ENCODE results near the gene HIGD2A.

DNA sequence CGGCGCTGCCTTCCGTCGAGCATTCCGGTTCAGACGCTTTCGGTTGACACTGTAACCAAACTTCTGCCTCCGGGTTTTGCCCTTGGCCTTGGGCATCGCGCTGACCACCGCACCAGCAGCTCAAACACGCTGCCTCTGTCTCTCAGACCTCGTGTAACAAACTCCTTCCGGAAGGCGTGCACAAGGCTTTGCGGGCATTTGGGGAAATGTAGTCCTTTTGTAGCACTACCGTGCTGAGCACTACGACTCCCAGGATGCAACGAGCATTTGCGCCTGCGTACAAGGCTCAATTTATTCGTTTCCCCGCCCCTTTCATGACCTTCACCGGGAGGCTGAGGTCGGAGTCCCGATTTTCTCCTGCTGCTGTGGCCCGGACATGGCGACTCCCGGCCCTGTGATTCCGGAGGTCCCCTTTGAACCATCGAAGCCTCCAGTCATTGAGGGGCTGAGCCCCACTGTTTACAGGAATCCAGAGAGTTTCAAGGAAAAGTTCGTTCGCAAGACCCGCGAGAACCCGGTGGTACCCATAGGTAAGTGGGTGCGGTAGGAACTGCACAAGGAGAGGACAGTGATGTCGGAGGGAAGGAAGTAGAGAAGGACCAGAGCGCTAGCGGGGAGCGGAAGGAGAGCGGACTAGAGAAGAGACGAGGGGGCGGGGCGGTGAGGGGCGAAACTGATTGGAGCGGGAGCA is at the start of gene HIGD2A, which contains the start of gene NOP16:
- TF ChIP-seq, protein P1, sequence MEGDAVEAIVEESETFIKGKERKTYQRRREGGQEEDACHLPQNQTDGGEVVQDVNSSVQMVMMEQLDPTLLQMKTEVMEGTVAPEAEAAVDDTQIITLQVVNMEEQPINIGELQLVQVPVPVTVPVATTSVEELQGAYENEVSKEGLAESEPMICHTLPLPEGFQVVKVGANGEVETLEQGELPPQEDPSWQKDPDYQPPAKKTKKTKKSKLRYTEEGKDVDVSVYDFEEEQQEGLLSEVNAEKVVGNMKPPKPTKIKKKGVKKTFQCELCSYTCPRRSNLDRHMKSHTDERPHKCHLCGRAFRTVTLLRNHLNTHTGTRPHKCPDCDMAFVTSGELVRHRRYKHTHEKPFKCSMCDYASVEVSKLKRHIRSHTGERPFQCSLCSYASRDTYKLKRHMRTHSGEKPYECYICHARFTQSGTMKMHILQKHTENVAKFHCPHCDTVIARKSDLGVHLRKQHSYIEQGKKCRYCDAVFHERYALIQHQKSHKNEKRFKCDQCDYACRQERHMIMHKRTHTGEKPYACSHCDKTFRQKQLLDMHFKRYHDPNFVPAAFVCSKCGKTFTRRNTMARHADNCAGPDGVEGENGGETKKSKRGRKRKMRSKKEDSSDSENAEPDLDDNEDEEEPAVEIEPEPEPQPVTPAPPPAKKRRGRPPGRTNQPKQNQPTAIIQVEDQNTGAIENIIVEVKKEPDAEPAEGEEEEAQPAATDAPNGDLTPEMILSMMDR (IDR thresholded peaks at IDR 0.05): peak in 2 of 4 experiments; percentile 22 to 53
- no peak for TF ChIP-seq POLR2A (IDR thresholded peaks at IDR 0.05)
